DMS 273 treated with DMSO at 0.1 percent for 48 hours (cell line): ENCODE results near the gene NUP88.

ENCODE experiments used
- DNase-seq: peaks from one replicate; lab custom pipeline; 2025; lab: John Stamatoyannopoulos, UW

The NUP88 gene

DNA sequence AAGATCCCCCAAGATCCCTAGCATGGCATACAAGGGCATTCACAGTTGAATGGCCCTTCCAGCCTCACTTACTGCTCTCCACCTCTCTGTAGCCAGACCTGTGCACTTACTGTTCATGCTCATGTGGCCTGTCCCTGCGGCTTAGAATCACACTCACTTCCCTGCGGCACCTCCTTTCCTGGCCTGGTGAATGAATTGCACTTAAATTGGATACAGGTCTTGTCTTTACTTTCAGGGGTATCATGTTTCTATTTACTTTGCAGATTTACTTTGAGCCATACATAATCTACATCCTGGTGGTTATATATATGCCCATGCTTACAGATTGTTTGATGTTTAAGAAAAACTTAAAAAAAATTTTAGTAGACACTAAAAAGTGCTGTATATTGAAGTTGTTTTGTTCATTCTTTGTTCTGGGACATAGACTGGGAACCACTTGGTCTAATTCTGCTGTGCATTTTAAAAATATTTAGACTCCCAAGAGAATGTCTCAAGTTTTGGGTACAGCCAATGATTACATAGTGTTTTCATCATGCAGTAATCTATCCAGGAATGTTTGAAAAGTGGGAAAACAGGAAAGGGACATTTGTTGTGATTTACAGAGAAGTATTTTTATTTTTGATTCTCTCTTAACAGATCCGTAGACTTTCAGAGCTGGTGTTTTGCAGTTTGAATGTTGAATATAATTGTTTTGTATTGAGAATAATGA lies 63.9 kb downstream of the NUP88 start:
- no peak for DNase-seq

DNA sequence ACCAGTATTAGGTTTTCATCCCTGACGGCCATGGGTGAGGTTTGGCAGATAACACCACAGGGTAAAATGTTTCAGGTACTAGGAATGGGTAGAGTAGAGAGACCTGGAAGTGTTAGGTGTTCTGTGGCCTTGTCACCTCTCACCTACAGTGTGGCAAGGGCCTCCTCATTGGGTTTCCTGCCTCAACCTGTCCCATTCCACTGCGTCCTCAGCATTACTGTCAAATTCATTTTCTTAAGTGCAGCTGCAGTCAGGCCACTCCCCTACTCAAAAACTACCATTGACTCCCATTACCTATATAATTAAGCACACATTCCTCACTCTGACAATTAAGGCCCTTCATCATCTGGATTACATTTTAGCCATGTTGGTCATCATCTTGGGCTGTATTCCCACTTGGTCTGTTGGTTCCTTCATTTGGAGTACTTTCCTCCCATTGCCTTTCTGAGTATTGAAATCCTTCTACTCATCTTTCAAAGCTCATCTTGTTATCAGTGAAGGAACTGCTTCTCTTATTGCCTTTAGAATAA lies 64.5 kb downstream of the NUP88 start:
- DNase-seq: no peak

DNA sequence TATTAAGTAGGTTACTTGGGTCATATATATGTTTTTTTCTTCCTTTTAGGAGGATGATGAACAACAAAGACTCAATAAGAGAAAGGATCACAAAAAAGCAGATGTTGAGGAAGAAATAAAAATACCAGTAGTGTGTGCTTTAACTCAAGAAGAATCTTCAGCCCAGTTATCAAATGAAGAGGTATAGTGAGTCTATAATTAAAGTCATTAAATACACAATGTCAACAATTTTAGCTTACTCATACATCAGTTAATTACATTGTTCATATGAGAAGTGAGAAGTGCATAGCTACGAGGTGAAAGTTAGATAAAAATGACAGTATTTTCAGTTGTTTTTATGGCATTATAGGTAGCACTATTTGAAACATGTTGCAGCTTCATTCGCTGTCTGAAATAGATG lies 65.2 kb downstream of the NUP88 start:
- no peak for DNase-seq

DNA sequence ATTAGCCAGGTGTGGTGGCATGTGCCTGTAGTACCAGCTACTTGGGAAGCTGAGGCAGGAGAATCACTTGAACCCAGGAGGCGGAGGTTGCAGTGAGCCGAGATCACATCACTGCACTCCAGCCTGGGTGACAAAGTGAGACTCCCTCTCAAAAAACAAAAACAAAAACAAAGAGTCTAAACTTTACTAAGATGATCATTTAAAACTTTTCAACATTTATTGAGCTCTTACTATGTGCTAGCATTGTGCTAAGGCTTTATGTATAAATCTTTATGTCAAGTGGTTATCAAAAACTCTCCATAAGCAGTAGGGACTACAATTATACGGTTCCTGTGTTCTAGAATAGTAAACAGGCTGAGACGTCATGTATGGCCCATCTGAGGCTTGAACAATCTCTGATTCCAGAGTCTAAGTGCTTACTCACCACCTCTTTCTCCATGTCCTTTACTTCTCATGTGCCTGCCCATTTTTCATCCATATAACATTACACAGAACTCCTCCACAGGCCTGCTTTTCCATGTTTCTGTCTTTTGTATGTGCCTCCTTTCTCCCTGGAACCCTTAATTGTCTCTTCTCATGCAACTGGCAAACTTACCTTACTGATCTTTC lies 66.7 kb downstream of the NUP88 start:
- DNase-seq: no peak

DNA sequence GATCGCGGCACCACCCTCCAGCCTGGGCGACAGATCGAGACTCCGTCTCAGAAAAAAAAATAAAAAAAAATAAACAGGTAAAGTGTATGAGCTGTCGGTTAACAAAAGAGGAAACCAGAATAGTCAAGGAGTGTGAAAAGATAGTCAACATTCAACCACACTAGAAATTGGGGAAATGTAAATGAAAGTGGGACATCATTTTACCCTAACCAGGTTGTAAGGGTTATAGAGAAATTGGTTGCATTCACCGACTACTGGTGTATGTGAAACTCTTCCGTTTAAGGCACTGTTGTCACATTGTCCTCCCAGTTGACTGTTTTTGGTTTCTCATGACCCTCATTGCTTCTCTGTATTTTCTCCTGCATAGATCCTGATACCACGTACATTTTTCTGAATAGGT lies 74.5 kb downstream of the NUP88 start:
- no peak for DNase-seq
